CD4-positive, alpha-beta T cell (primary cell): ENCODE data around the gene LCE3C. TPM values are rescaled to one million over a fixed set of nuclear protein-coding genes. Genes with fewer than 3 reads are reported as not detected.
A peak's percentile ranks its signal among the peaks of the same experiment; 100 is the strongest.

Experiments used
- ATAC-seq: fragments of 200-7000 bp; cut with Tn5 transposase; one replicate; pipeline ENCODE4 v1.10.0; 2022; ENCODE audit warnings: mild to moderate bottlenecking; ENCODE audit not compliant: poor library complexity
- CTCF ChIA-PET: fragments of 350-600 bp; sonication (Branson Sonifier 250); formaldehyde crosslinking; loops from one replicate; lab custom pipeline; 2021; ENCODE audit warnings: antibody characterized with exemption, inconsistent platforms; lab: Charles Lee
- POLR2A ChIA-PET: fragments of 350-600 bp; sonication (Branson Sonifier 250); formaldehyde crosslinking; loops from one replicate; lab custom pipeline; 2021; ENCODE audit warnings: antibody characterized with exemption, inconsistent platforms; lab: Charles Lee
- DNase-seq, 14 experiments: peaks; one replicate each; pipeline ENCODE4 v3.0.0-alpha.2; 2013 to 2020; ENCODE audit warnings: mixed read lengths in 2 of 14
- H3K27ac ChIP-seq, 2 donors: one replicate each; pipeline versions ENCODE4 v1.5.1 to v1.7.0; 2013; ENCODE audit warnings: low read length in 2 of 2, low read depth in 1 of 2, mild to moderate bottlenecking in 1 of 2
- H3K27me3 ChIP-seq, 2 experiments: 1 replicate in 1 of 2; 2 replicates in 1 of 2; pipeline versions ENCODE4 v1.6.1 to v1.7.0; 2013; ENCODE audit warnings: low read length in 2 of 2, control low read depth in 1 of 2, mild to moderate bottlenecking in 1 of 2, moderate library complexity in 1 of 2; ENCODE audit not compliant: insufficient read depth in 2 of 2, control insufficient read depth in 1 of 2
- H3K36me3 ChIP-seq: one replicate; pipeline ENCODE4 v1.6.1; 2013; ENCODE audit warnings: low read length, control low read depth; ENCODE audit not compliant: insufficient read depth
- H3K4me1 ChIP-seq: one replicate; pipeline ENCODE4 v1.6.1; 2013; ENCODE audit warnings: low read length, control low read depth; ENCODE audit not compliant: insufficient read depth
- H3K4me3 ChIP-seq: one replicate; pipeline ENCODE4 v1.5.1; 2013; ENCODE audit warnings: mild to moderate bottlenecking, low read length, moderate library complexity
- H3K9me3 ChIP-seq, 2 experiments: 1 replicate in 1 of 2; 2 replicates in 1 of 2; pipeline versions ENCODE4 v1.6.1 to v1.7.0; 2013; ENCODE audit warnings: low read length in 2 of 2, mild to moderate bottlenecking in 2 of 2, control low read depth in 1 of 2, moderate library complexity in 1 of 2; ENCODE audit not compliant: control insufficient read depth in 1 of 2, insufficient read depth in 1 of 2
- H3K27ac Mint-ChIP-seq: one replicate; pipeline ENCODE4 v1.8.0; 2020; ENCODE audit warnings: mixed read lengths
- H3K27me3 Mint-ChIP-seq: one replicate; pipeline ENCODE4 v1.8.0; 2021; ENCODE audit warnings: mixed read lengths
- H3K36me3 Mint-ChIP-seq: one replicate; pipeline ENCODE4 v1.8.0; 2021; ENCODE audit warnings: low read depth, mixed read lengths
- H3K4me1 Mint-ChIP-seq: one replicate; pipeline ENCODE4 v1.8.0; 2021; ENCODE audit warnings: low read depth, mixed read lengths
- H3K4me3 Mint-ChIP-seq: one replicate; pipeline ENCODE4 v1.8.0; 2020; ENCODE audit warnings: mild to moderate bottlenecking, mixed read lengths
- H3K9me3 Mint-ChIP-seq: one replicate; pipeline ENCODE4 v1.8.0; 2020; ENCODE audit warnings: mixed read lengths
- intact Hi-C, 2 experiments: fragments of 100-400 bp; cut with DNase I in 1 of 2; cut with micrococcal nuclease in 1 of 2; formaldehyde crosslinking; loops; one replicate each; pipeline versions ENCODE4 v1.15.1 to v1.9.0; 2023 to 2025; cut with DNase I, micrococcal nuclease
- total RNA-seq, 174 experiments: library from RNA in 2 of 174; stranded (reverse) in 2 of 174; gene quantifications; one replicate each; pipeline ENCODE4 v1.2.3 and lab custom pipeline; 2021 to 2026
- TF ChIP-seq, protein P1 (sequence below): fragments of 200-600 bp; IDR thresholded peaks from one replicate; pipeline ENCODE4 v1.8.0; 2022; ENCODE audit warnings: antibody characterized with exemption, mild to moderate bottlenecking

LCE3C gene
- total RNA-seq, 2 experiments from 2014 or later, result not detected

DNA sequence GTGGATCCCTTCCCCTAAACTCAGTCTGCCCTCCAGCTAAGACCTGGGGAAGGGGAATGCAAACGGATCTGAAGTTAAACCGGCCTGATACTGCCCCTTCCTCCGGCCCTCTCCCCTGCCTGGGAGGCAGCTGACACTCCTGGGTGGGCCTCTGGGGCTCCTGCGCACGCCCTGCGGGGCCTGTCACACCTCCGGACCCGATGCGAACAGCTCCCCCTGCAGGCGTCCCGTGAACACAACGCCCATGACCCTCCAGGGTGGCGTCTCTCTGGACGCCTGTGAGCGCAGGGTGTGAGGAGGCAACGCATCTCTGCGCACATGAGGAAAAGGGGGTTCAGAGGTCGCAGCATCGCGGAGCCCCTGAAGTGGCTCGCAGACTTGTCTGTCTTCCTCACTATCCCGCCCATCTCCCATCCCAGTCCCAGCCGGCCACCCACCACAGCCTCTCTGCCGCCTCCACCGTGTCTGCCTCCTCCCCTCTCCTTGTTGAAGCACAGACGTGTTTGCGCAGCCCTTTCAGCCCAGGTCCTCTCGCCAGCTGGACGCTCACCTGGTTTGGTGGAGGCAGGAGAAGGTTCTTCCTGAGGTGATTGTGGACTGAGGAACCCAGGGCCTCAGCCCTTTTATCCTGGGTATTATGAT lies 23.3 kb downstream of the LCE3C start:
- Mint-ChIP-seq H3K4me3 (no peak overlapping the region), H3K27me3 (peaks cover 48% of the 10 kb centered on the region), H3K36me3 (no peaks in the 10 kb centered on the region), H3K9me3 (peaks cover 8% of the 10 kb centered on the region), H3K27ac (no peak overlapping the region), H3K4me1 (peaks cover 5% of the 10 kb centered on the region)
- peaks cover 4% of the 10 kb centered on the region for H3K4me1 ChIP-seq
- ChIA-PET POLR2A (no interaction called here), CTCF (no interaction called here)
- H3K36me3 ChIP-seq, result no peaks in the 10 kb centered on the region
- no peak overlapping the region for H3K27ac ChIP-seq
- DNase-seq (peak in 3 of 14 experiments; percentile 1 to 8 (median 1)), ATAC-seq (no peak)
- intact Hi-C loops, result no loop called here
- H3K9me3 ChIP-seq, result peaks cover 4 to 11% of the 10 kb centered on the region in 2 experiments
- H3K4me3 ChIP-seq, result no peak overlapping the region
- TF ChIP-seq, protein P1, sequence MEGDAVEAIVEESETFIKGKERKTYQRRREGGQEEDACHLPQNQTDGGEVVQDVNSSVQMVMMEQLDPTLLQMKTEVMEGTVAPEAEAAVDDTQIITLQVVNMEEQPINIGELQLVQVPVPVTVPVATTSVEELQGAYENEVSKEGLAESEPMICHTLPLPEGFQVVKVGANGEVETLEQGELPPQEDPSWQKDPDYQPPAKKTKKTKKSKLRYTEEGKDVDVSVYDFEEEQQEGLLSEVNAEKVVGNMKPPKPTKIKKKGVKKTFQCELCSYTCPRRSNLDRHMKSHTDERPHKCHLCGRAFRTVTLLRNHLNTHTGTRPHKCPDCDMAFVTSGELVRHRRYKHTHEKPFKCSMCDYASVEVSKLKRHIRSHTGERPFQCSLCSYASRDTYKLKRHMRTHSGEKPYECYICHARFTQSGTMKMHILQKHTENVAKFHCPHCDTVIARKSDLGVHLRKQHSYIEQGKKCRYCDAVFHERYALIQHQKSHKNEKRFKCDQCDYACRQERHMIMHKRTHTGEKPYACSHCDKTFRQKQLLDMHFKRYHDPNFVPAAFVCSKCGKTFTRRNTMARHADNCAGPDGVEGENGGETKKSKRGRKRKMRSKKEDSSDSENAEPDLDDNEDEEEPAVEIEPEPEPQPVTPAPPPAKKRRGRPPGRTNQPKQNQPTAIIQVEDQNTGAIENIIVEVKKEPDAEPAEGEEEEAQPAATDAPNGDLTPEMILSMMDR, result no peak
- peaks cover 8 to 22% of the 10 kb centered on the region in 2 experiments for H3K27me3 ChIP-seq

DNA sequence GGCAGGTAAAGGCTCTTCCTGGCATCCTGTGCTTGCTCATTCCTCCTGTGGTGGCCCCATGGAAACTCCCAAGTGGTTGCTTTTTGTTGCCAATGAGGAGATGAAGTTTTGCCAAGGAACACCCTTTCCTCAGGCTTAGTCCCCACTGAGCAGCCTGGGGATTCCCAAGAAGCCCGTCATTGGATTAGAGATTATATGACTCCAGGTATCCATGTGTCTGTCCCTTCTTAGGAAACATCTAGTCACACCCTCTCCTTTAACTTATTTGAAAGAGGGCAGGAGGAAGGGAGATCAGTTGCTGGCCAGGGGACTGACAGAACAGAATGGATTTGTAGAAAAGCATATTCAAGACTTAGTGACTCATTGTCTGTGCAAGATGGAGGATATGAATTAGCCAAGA lies 26.7 kb downstream of the LCE3C start:
- peaks cover 0 to 12% of the 10 kb centered on the region in 2 experiments for H3K9me3 ChIP-seq
- TF ChIP-seq, protein P1, result no peak
- Mint-ChIP-seq H3K9me3 (no peaks in the 10 kb centered on the region), H3K4me3 (no peak overlapping the region), H3K36me3 (no peaks in the 10 kb centered on the region), H3K27me3 (peaks cover 61% of the 10 kb centered on the region), H3K27ac (no peak overlapping the region), H3K4me1 (peaks cover 5% of the 10 kb centered on the region)
- ChIA-PET CTCF (no interaction called here), POLR2A (no interaction called here)
- intact Hi-C loops, result no loop called here
- DNase-seq (no peak), ATAC-seq (no peak)
- H3K36me3 ChIP-seq, result no peaks in the 10 kb centered on the region
- peaks cover 4% of the 10 kb centered on the region for H3K4me1 ChIP-seq
- peaks cover 20 to 32% of the 10 kb centered on the region in 2 experiments for H3K27me3 ChIP-seq
- no peak overlapping the region for H3K27ac ChIP-seq
- no peak overlapping the region for H3K4me3 ChIP-seq

DNA sequence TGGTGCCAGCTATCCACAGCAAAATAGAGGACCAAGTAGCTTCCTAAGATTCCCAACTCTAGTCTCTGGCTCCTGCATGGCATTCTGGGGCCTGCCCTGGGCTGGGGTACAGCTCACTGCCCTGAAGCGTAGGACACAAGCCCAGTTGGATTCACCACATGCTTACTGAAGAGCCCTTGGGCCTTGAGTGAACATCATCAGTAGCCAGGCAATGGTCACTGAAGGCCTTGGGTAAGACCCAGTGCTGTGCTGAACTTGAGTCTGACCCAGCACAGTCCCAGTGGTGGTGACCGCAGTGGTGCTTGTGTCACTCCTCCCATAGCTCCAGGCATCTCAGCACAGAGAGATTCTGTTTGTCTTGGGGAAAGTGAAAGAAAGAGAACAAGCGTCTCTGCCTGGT lies 30.6 kb downstream of the LCE3C start:
- POLR2A ChIA-PET, result no interaction called here
- CTCF ChIA-PET, result no interaction called here
- Histone ChIP-seq H3K4me1 (no peaks in the 10 kb centered on the region), H3K4me3 (no peak overlapping the region), H3K27ac (no peak overlapping the region), H3K9me3 (peaks cover 0 to 8% of the 10 kb centered on the region in 2 experiments), H3K36me3 (no peaks in the 10 kb centered on the region), H3K27me3 (peaks cover 16 to 23% of the 10 kb centered on the region in 2 experiments)
- Mint-ChIP-seq H3K9me3 (peaks cover 3% of the 10 kb centered on the region), H3K4me3 (no peak overlapping the region), H3K27ac (no peak overlapping the region), H3K4me1 (no peaks in the 10 kb centered on the region), H3K27me3 (peaks cover 41% of the 10 kb centered on the region), H3K36me3 (no peaks in the 10 kb centered on the region)
- ATAC-seq (no peak), DNase-seq (no peak)
- intact Hi-C loops, result no loop called here
- TF ChIP-seq, protein P1, result no peak
